ENCODE measurements around the gene CFAP46. TPM values are rescaled to one million over a fixed set of nuclear protein-coding genes. Genes with fewer than 3 reads are reported as not detected.
A peak's percentile ranks its signal among the peaks of the same experiment; 100 is the strongest.
"Not testable (repeated sequence)": the region's sequence is repeated elsewhere in the genome, so short reads cannot be mapped to it uniquely, and the experiment has no call there.

CFAP46 gene
- total and polyA plus RNA-seq, 10 donors = 0.03 to 1.1 (median 0.12) TPM; not detected in 2

DNA sequence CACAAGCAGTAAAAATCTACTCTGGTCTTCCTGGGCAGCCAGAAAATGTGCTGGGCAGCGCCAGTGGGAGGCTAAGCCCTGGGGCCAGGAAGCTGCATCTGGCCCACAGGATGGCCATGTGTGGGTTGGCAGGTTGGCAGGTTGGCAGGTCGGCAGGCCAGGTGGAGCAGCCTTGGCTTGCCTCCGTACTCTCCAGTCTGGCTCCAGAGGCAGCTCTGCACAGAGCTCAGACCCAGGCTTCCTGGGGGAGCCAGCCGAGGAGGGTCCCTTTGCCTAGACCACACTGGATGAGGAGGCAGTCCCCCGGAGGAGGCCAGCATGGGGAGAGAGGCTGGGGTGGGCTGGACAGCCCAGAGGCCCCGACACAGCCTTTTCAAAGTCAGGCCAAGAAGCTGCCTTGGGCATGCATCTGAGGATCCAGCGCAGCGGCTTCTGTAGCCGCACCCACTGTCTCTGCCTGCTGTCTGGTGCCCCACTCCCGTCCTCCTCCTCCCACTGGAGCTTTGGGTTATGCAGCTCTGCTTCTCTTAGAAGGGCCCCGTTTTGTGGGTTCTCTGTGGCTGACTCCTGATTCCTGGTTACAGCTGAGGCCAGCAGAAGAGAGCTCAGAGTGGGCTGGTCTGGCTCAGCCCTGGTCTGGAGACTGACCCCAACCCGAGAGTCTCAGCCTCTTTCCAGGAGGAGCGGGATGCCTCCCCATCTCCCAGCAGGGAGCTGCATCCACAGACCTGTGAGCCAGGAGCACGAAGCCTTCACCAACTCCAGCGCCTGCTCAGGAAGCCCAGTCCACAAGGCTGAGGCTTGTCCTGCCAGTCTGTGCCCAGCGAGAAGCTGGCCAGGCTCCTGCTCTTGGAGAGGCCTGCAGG lies 44.6 kb downstream of the CFAP46 start:
- Histone ChIP-seq H3K4me3 (no peak overlapping the region), H3K9me3 (peaks cover 0 to 11% (median 2%) of the 10 kb centered on the region in 8 donors), H3K36me3 (no peaks in the 10 kb centered on the region), H3K4me1 (no peaks in the 10 kb centered on the region), H3K27ac (no peak overlapping the region), H3K27me3 (replicated peaks in 1 of 7) (peaks cover 0 to 57% (median 5%) of the 10 kb centered on the region in 7 donors)
- peak; percentile 60 for DNase-seq
- intact Hi-C loops (cut with DNase I; ENCODE audit: low total_unique reads) = no loop called here
- WGBS, 5 donors = 79 to 88% (median 84%) methylated on average over 9 to 16 of the region's 16 CpGs
- TF ChIP-seq POLR2AphosphoS5 (IDR thresholded peaks at IDR 0.05) = no peak
- no peak for TF ChIP-seq POLR2A (IDR thresholded peaks at IDR 0.05)
- TF ChIP-seq, protein P1, sequence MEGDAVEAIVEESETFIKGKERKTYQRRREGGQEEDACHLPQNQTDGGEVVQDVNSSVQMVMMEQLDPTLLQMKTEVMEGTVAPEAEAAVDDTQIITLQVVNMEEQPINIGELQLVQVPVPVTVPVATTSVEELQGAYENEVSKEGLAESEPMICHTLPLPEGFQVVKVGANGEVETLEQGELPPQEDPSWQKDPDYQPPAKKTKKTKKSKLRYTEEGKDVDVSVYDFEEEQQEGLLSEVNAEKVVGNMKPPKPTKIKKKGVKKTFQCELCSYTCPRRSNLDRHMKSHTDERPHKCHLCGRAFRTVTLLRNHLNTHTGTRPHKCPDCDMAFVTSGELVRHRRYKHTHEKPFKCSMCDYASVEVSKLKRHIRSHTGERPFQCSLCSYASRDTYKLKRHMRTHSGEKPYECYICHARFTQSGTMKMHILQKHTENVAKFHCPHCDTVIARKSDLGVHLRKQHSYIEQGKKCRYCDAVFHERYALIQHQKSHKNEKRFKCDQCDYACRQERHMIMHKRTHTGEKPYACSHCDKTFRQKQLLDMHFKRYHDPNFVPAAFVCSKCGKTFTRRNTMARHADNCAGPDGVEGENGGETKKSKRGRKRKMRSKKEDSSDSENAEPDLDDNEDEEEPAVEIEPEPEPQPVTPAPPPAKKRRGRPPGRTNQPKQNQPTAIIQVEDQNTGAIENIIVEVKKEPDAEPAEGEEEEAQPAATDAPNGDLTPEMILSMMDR (IDR thresholded peaks at IDR 0.05 in 8 of 11, conservative IDR thresholded peaks at IDR 0.05 in 3 of 11) = no peak

DNA sequence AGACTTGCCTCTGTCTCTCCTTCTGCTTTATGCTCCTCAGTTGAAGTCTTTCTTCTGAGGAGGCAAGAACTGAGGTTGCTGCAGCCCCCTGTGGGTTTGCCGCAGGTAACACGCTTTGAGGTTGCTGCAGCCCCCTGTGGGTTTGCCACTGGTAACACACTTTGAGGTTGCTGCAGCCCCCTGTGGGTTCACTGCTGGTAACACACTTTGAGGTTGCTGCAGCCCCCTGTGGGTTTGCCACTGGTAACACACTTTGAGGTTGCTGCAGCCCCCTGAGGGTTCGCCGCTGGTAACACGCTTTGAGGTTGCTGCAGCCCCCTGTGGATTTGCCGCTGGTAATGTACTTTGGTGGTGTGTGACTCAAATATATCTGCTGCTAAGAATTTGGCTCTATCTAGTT lies 48.6 kb downstream of the CFAP46 start:
- H3K4me1 ChIP-seq; intact Hi-C loops (cut with DNase I; ENCODE audit: low total_unique reads); H3K27ac ChIP-seq; H3K36me3 ChIP-seq; H3K4me3 ChIP-seq; H3K9me3 ChIP-seq: not testable (repeated sequence)
- peaks cover 0 to 81% (median 17%) of the 10 kb centered on the region in 7 donors for H3K27me3 ChIP-seq (replicated peaks in 1 of 7)
- WGBS, 5 donors = 19 to 37% (median 30%) methylated on average over 6 of the region's 6 CpGs
- DNase-seq = peak; percentile 47

DNA sequence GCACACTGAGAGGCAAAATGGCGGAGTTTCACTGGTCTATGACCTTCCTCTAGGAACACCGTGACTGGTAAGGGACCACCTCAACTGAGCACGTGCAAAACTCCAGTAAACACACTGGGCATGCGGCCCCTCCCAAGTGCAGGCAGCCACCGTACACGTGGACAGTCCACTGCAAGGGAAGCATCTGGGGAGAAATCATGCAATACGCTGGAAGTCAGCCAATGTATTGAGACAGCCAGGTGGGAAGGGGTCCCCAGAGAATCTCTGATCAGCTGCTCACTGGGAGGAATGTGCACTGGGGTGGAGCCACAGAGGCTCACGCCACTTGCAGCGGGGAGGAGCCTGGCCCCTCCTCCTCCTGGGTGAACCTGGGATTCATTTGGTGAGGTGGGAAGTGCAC lies 49.3 kb downstream of the CFAP46 start:
- intact Hi-C loops (cut with DNase I; ENCODE audit: low total_unique reads) = no loop called here
- H3K9me3 ChIP-seq = no peaks in the 10 kb centered on the region
- peak; percentile 59 for DNase-seq
- H3K27ac ChIP-seq = no peak overlapping the region
- H3K4me3 ChIP-seq = no peak overlapping the region
- peaks cover 0 to 75% (median 17%) of the 10 kb centered on the region in 7 donors for H3K27me3 ChIP-seq (replicated peaks in 1 of 7)
- no peaks in the 10 kb centered on the region for H3K36me3 ChIP-seq
- no peak for TF ChIP-seq POLR2AphosphoS5 (IDR thresholded peaks at IDR 0.05)
- TF ChIP-seq, protein P1 (IDR thresholded peaks at IDR 0.05 in 8 of 11, conservative IDR thresholded peaks at IDR 0.05 in 3 of 11) = no peak
- TF ChIP-seq POLR2A (IDR thresholded peaks at IDR 0.05) = no peak
- H3K4me1 ChIP-seq = no peaks in the 10 kb centered on the region
- 55 to 77% (median 66%) methylated on average over 5 to 9 of the region's 9 CpGs for WGBS, 5 donors

DNA sequence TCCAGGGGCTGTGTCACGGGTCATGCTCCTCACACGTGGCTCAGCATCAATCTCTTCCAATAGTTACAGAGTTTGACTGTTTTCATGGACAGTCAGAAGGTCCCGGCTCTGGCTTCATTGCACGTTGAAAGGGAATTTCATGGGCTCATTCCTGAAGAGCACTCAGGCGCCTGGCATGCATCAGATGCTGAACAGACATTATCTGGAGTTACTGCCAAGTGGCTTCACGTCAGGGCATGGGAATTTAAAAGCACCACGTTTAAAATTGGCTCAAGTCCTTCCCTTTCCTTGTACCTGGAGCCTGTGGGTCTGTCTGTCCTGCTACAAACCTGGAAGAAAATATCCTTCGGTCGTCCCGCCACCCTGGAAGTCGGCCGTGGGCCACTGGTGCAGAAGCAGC lies 50.4 kb downstream of the CFAP46 start:
- TF ChIP-seq, protein P1 (IDR thresholded peaks at IDR 0.05 in 8 of 11, conservative IDR thresholded peaks at IDR 0.05 in 3 of 11) = no peak
- no peak for TF ChIP-seq POLR2A (IDR thresholded peaks at IDR 0.05)
- no peak for TF ChIP-seq POLR2AphosphoS5 (IDR thresholded peaks at IDR 0.05)
- Histone ChIP-seq H3K4me1 (no peaks in the 10 kb centered on the region), H3K4me3 (no peak overlapping the region), H3K9me3 (no peaks in the 10 kb centered on the region), H3K36me3 (no peaks in the 10 kb centered on the region), H3K27me3 (replicated peaks in 1 of 7) (peaks cover 0 to 66% (median 17%) of the 10 kb centered on the region in 7 donors), H3K27ac (no peak overlapping the region)
- DNase-seq = no peak
- 72 to 78% (median 76%) methylated on average over 12 of the region's 12 CpGs for WGBS, 5 donors
- intact Hi-C loops (cut with DNase I; ENCODE audit: low total_unique reads) = no loop called here

All from spleen (tissue), 11 donors.